ENCODE results near the gene PANX3. TPM values are rescaled to one million over a fixed set of nuclear protein-coding genes. Genes with fewer than 3 reads are reported as not detected.

The PANX3 gene
- polyA plus RNA-seq, 4 donors, result 0.04 TPM; not detected in 3

- Histone ChIP-seq H3K36me3 (ENCODE audit: control insufficient read depth in 3 of 3, insufficient read depth in 2 of 3, low read depth in 1 of 3, low read length in 3 of 3) (peaks cover 2 to 26% (median 5%) of the 10 kb centered on the region in 3 donors), H3K4me3 (ENCODE audit: low read depth in 1 of 3, low read length in 3 of 3) (no peak overlapping the region), H3K4me1 (ENCODE audit: control insufficient read depth in 3 of 3, insufficient read depth in 2 of 3, low read depth in 1 of 3, low read length in 2 of 3) (no peaks in the 10 kb centered on the region), H3K27me3 (ENCODE audit: control insufficient read depth in 3 of 3, insufficient read depth in 3 of 3, low read length in 3 of 3) (no peaks in the 10 kb centered on the region), H3K9me3 (ENCODE audit: control insufficient read depth in 2 of 2, insufficient read depth in 1 of 2, low read depth in 1 of 2, low read length in 1 of 2) (no peaks in the 10 kb centered on the region), H3K27ac (ENCODE audit: low read depth in 1 of 3, low read length in 2 of 3) (no peak overlapping the region)
- WGBS, 3 donors, result 93 to 95% (median 94%) methylated on average over 5 of the region's 5 CpGs
- DNase-seq (no peak), FAIRE-seq (no peak)
Measured at GRCh38 chr11:124640666-124641065, 29.4 kb downstream of the PANX3 start.

GRCh38 chr11:124642628-124643027 is 31.4 kb downstream of the PANX3 start:
- Histone ChIP-seq H3K4me1 (ENCODE audit: control insufficient read depth in 3 of 3, insufficient read depth in 2 of 3, low read depth in 1 of 3, low read length in 2 of 3) (no peaks in the 10 kb centered on the region), H3K27me3 (ENCODE audit: control insufficient read depth in 3 of 3, insufficient read depth in 3 of 3, low read length in 3 of 3) (no peaks in the 10 kb centered on the region), H3K27ac (ENCODE audit: low read depth in 1 of 3, low read length in 2 of 3) (no peak overlapping the region), H3K4me3 (ENCODE audit: low read depth in 1 of 3, low read length in 3 of 3) (no peak overlapping the region), H3K9me3 (ENCODE audit: control insufficient read depth in 2 of 2, insufficient read depth in 1 of 2, low read depth in 1 of 2, low read length in 1 of 2) (no peaks in the 10 kb centered on the region), H3K36me3 (ENCODE audit: control insufficient read depth in 3 of 3, insufficient read depth in 2 of 3, low read depth in 1 of 3, low read length in 3 of 3) (peaks cover under 1 to 19% (median 5%) of the 10 kb centered on the region in 3 donors)
- 94 to 97% (median 96%) methylated on average over 3 of the region's 3 CpGs for WGBS, 3 donors
- DNase-seq (no peak), FAIRE-seq (no peak)

- Histone ChIP-seq H3K9me3 (ENCODE audit: control insufficient read depth in 2 of 2, insufficient read depth in 1 of 2, low read depth in 1 of 2, low read length in 1 of 2) (no peaks in the 10 kb centered on the region), H3K36me3 (ENCODE audit: control insufficient read depth in 3 of 3, insufficient read depth in 2 of 3, low read depth in 1 of 3, low read length in 3 of 3) (peaks cover 0 to 20% (median 5%) of the 10 kb centered on the region in 3 donors), H3K27me3 (ENCODE audit: control insufficient read depth in 3 of 3, insufficient read depth in 3 of 3, low read length in 3 of 3) (no peaks in the 10 kb centered on the region), H3K4me3 (ENCODE audit: low read depth in 1 of 3, low read length in 3 of 3) (no peak overlapping the region), H3K4me1 (ENCODE audit: control insufficient read depth in 3 of 3, insufficient read depth in 2 of 3, low read depth in 1 of 3, low read length in 2 of 3) (no peaks in the 10 kb centered on the region), H3K27ac (ENCODE audit: low read depth in 1 of 3, low read length in 2 of 3) (no peak overlapping the region)
- FAIRE-seq (no peak), DNase-seq (no peak)
- WGBS, 3 donors, result 89 to 94% (median 92%) methylated on average over 10 of the region's 10 CpGs
Measured at GRCh38 chr11:124643042-124643604, 31.9 kb downstream of the PANX3 start.

- no peak overlapping the region for H3K4me3 ChIP-seq (ENCODE audit: low read depth in 1 of 3, low read length in 3 of 3)
- DNase-seq (no peak), FAIRE-seq (no peak)
- 44 to 51% (median 49%) methylated on average over 3 of the region's 3 CpGs for WGBS, 3 donors
- H3K27ac ChIP-seq (ENCODE audit: low read depth in 1 of 3, low read length in 2 of 3), result no peak overlapping the region
- H3K27me3 ChIP-seq (ENCODE audit: control insufficient read depth in 3 of 3, insufficient read depth in 3 of 3, low read length in 3 of 3), result no peaks in the 10 kb centered on the region
- H3K4me1 ChIP-seq (ENCODE audit: control insufficient read depth in 3 of 3, insufficient read depth in 2 of 3, low read depth in 1 of 3, low read length in 2 of 3), result no peaks in the 10 kb centered on the region
- H3K36me3 ChIP-seq (ENCODE audit: control insufficient read depth in 3 of 3, insufficient read depth in 2 of 3, low read depth in 1 of 3, low read length in 3 of 3), result peaks cover 0 to 15% (median 5%) of the 10 kb centered on the region in 3 donors
- no peaks in the 10 kb centered on the region for H3K9me3 ChIP-seq (ENCODE audit: control insufficient read depth in 2 of 2, insufficient read depth in 1 of 2, low read depth in 1 of 2, low read length in 1 of 2)
Measured at GRCh38 chr11:124643605-124644425, 32.6 kb downstream of the PANX3 start.

GRCh38 chr11:124644426-124645280 is 33.4 kb downstream of the PANX3 start:
- peak; percentile 56 to 78 for DNase-seq
- Histone ChIP-seq H3K4me1 (ENCODE audit: control insufficient read depth in 3 of 3, insufficient read depth in 2 of 3, low read depth in 1 of 3, low read length in 2 of 3) (no peaks in the 10 kb centered on the region), H3K27me3 (ENCODE audit: control insufficient read depth in 3 of 3, insufficient read depth in 3 of 3, low read length in 3 of 3) (no peaks in the 10 kb centered on the region), H3K27ac (ENCODE audit: low read depth in 1 of 3, low read length in 2 of 3) (no peak overlapping the region), H3K9me3 (ENCODE audit: control insufficient read depth in 2 of 2, insufficient read depth in 1 of 2, low read depth in 1 of 2, low read length in 1 of 2) (no peaks in the 10 kb centered on the region), H3K4me3 (ENCODE audit: low read depth in 1 of 3, low read length in 3 of 3) (no peak overlapping the region), H3K36me3 (ENCODE audit: control insufficient read depth in 3 of 3, insufficient read depth in 2 of 3, low read depth in 1 of 3, low read length in 3 of 3) (peaks cover 0 to 18% (median 5%) of the 10 kb centered on the region in 3 donors)
- FAIRE-seq, result no peak
- WGBS, 3 donors, result 25 to 31% (median 30%) methylated on average over 16 of the region's 16 CpGs

- 74 to 91% (median 85%) methylated on average over 3 of the region's 3 CpGs for WGBS, 3 donors
- Histone ChIP-seq H3K9me3 (ENCODE audit: control insufficient read depth in 2 of 2, insufficient read depth in 1 of 2, low read depth in 1 of 2, low read length in 1 of 2) (no peaks in the 10 kb centered on the region), H3K36me3 (ENCODE audit: control insufficient read depth in 3 of 3, insufficient read depth in 2 of 3, low read depth in 1 of 3, low read length in 3 of 3) (peaks cover 3 to 19% (median 5%) of the 10 kb centered on the region in 3 donors), H3K4me3 (ENCODE audit: low read depth in 1 of 3, low read length in 3 of 3) (no peak overlapping the region), H3K4me1 (ENCODE audit: control insufficient read depth in 3 of 3, insufficient read depth in 2 of 3, low read depth in 1 of 3, low read length in 2 of 3) (no peaks in the 10 kb centered on the region), H3K27me3 (ENCODE audit: control insufficient read depth in 3 of 3, insufficient read depth in 3 of 3, low read length in 3 of 3) (no peaks in the 10 kb centered on the region), H3K27ac (ENCODE audit: low read depth in 1 of 3, low read length in 2 of 3) (no peak overlapping the region)
- no peak for FAIRE-seq
- DNase-seq, result no peak
Measured at GRCh38 chr11:124646148-124646547, 34.9 kb downstream of the PANX3 start.

GRCh38 chr11:124648610-124649009 is 37.4 kb downstream of the PANX3 start:
- no peak overlapping the region for H3K27ac ChIP-seq (ENCODE audit: low read depth in 1 of 3, low read length in 2 of 3)
- H3K4me1 ChIP-seq (ENCODE audit: control insufficient read depth in 3 of 3, insufficient read depth in 2 of 3, low read depth in 1 of 3, low read length in 2 of 3), result no peaks in the 10 kb centered on the region
- whole genome bisulfite sequencing, 3 donors, result 78 to 82% (median 81%) methylated on average over 6 of the region's 6 CpGs
- H3K4me3 ChIP-seq (ENCODE audit: low read depth in 1 of 3, low read length in 3 of 3), result no peak overlapping the region
- peaks cover 3 to 25% (median 4%) of the 10 kb centered on the region in 3 donors for H3K36me3 ChIP-seq (ENCODE audit: control insufficient read depth in 3 of 3, insufficient read depth in 2 of 3, low read depth in 1 of 3, low read length in 3 of 3)
- DNase-seq (no peak), FAIRE-seq (no peak)
- H3K27me3 ChIP-seq (ENCODE audit: control insufficient read depth in 3 of 3, insufficient read depth in 3 of 3, low read length in 3 of 3), result no peaks in the 10 kb centered on the region
- no peaks in the 10 kb centered on the region for H3K9me3 ChIP-seq (ENCODE audit: control insufficient read depth in 2 of 2, insufficient read depth in 1 of 2, low read depth in 1 of 2, low read length in 1 of 2)

All from small intestine (tissue), 7 donors.